AG10803 (cell line): ENCODE results near the gene METAP1D.
"Not testable (repeated sequence)": the region's sequence is repeated elsewhere in the genome, so short reads cannot be mapped to it uniquely, and the experiment has no call there.

Experiments used
- DNase-seq: peaks from one replicate; pipeline ENCODE4 v3.0.0; 2010; ENCODE audit warnings: low read depth
- H3K4me3 ChIP-seq: 2 replicates; pipeline ENCODE4 v1.5.1; 2011; ENCODE audit warnings: mild to moderate bottlenecking, low read length, control low read depth
- TF ChIP-seq, protein P1 (sequence below): conservative IDR thresholded peaks from 2 replicates; pipeline ENCODE4 v1.5.1; 2011; ENCODE audit warnings: mild to moderate bottlenecking, low read length, control low read depth, inconsistent platforms

The METAP1D gene

DNA sequence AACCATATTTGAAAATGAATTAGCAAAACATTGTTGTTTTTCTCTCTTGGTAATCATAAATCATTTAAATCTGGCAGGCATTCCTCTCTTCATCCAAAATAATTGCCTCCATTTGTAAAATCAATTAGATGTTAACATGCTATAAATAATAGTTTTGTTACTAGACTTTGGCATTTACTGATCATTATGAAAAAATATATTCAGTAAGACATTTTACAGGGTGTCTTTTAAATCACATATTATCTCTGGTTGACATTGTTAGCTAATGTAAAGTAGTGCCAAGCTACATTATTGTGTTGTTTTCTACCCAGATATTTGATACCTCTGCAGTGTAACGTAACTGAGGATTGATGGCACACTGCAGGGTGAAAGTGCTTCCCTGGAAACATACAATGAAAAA is 53.7 kb downstream of the METAP1D start:
- no peak for DNase-seq
- TF ChIP-seq, protein P1, sequence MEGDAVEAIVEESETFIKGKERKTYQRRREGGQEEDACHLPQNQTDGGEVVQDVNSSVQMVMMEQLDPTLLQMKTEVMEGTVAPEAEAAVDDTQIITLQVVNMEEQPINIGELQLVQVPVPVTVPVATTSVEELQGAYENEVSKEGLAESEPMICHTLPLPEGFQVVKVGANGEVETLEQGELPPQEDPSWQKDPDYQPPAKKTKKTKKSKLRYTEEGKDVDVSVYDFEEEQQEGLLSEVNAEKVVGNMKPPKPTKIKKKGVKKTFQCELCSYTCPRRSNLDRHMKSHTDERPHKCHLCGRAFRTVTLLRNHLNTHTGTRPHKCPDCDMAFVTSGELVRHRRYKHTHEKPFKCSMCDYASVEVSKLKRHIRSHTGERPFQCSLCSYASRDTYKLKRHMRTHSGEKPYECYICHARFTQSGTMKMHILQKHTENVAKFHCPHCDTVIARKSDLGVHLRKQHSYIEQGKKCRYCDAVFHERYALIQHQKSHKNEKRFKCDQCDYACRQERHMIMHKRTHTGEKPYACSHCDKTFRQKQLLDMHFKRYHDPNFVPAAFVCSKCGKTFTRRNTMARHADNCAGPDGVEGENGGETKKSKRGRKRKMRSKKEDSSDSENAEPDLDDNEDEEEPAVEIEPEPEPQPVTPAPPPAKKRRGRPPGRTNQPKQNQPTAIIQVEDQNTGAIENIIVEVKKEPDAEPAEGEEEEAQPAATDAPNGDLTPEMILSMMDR = no peak

DNA sequence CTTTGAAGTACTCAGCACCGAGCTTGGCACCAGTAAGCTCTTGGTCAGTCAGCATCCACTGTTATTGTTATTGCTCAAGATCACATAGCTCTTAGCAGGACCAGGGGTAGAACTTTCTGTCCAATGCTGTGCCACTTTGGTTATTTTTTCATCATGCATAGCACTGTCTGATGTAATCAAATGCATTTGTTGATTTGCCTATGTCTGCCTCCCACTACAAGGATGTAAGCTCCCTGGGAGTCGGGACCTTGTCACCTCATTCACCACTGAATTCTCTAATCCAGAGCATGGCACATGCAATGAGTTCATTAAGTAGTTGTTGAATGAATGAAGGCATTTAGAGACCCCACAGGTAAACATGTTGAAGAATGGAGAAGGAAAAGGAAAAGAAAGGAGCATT is 56.5 kb downstream of the METAP1D start:
- DNase-seq = no peak
- TF ChIP-seq, protein P1 = no peak
- H3K4me3 ChIP-seq = no peak overlapping the region

More for the DNA sequence above, 53.7 kb downstream of the METAP1D start:
- no peak overlapping the region for H3K4me3 ChIP-seq

DNA sequence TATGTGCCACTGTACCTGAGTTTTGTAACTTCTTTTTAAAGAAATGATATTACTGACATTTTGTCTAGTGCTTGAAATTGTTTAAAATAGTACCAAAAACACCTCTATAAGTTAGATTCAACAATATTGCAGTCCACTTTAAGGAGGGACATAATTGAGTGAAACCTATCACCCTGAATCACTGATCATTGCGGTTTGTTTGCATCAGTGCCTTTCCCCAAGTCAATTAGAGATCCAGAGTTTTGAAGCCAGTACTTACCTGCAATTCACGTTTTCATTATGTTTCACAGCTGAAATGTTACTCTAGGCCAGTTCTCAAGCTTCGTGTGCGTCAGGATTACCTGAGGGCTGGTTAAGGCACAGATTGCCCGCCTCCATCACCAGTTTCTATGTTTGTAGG is 58.9 kb downstream of the METAP1D start:
- H3K4me3 ChIP-seq = no peak overlapping the region
- no peak for DNase-seq
- TF ChIP-seq, protein P1 = no peak

DNA sequence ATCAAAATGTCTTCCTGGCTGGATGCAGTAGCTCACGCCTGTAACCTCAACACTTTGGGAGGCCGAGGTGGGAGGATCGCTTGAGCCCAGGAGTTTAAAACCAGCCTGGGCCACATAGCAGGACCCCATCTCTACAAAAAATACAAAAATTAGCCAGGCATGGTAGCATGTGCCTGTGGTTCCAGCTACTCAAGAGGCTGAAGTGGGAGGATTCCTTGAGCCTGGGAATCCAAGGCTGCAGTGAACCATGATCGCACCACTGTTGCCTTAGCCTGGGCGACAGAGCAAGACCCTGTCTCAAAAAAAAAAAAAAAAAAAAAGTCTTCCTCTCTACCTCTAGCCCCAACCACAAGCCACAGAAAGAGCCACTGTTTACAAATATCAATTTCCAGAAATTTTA is 60.4 kb downstream of the METAP1D start:
- H3K4me3 ChIP-seq, DNase-seq: not testable (repeated sequence)

DNA sequence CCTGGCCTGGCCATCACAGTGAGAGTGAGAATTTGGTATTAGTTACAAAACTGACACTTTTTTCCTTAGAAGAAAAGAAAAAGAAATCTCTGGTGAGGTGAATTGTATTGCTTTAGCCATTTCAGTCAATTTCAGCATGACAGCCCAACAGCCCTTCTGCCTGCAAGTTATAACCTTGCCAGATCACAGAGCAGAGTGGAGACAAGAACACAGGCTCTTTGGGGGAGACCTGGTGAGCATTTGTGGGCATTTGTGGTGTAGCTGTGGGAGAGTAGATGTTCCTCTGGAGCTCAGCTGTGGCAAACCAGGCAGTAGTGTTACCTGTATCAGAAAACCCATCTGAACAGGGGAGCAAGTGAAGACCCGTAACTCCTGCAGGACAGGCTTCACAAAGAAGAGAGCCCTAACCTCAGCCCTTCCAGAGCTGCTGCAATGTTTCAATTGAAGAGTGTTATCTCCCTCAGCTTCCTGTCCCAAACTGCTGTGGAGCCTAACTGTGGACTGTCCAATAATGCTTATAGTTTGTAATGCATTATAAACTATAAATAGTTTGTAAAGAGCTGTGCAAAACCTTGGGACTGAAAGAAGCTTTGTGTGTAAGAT is 62.8 kb downstream of the METAP1D start:
- no peak overlapping the region for H3K4me3 ChIP-seq
- DNase-seq = no peak
- TF ChIP-seq, protein P1 = no peak

DNA sequence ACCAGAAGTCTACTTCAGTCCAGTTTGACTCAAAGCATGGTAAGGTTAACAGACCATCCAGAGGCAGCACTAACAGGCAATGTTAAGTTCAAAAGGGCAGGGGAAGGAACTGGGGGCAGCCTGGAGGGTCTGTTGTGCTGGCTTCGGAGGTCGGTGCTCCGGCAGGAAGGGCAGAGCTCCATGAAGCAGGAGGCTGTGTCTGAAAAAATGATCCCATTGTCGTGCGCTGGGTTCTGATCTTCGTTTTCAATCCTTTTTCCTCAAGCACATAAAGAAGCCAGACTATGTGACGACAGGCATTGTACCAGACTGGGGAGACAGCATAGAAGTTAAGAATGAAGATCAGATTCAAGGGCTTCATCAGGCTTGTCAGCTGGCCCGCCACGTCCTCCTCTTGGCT is 63.7 kb downstream of the METAP1D start:
- no peak for DNase-seq
- no peak overlapping the region for H3K4me3 ChIP-seq
- TF ChIP-seq, protein P1 = no peak

DNA sequence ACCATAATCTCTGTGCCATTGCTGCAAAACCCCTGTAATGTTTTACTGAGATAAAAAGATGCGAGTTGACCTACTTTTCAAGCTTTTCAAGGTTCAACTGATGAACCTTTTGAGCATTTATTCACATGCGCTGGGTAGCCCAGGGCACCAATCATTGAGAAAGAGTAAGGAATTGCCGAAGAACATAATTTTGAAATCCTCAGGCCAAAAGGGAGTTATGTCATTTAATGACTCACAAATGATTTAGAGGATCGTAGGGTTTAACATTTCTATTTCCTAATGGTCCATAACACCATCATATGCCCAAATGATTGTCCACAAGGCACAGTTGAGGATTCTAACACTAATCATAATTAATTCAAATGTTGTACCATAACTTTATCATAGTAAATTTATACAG is 65.4 kb downstream of the METAP1D start:
- no peak for DNase-seq
- TF ChIP-seq, protein P1 = no peak
- H3K4me3 ChIP-seq = no peak overlapping the region

DNA sequence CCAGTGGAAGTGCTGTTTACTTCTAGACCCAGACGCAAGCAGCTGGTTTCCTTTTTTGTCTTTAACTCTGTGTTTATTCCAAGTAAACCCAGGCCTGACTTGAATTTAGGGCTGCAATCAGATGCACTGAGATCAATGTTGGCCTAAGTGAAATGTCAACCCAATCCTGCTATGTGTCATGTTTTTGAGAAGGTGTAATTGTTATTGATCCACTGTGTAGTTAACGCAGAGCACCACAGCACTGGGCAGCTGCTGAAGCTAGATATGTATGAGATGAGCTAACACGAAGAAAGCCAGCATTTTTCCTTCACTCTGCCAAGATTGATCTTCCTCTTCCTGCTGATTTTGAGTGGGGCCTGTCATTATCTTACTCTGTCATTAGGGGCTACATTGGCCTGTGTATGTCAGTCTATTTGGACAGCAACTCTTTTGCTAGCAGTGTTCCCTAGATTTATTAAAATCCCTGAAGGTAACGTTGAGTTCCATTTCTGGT is 66.7 kb downstream of the METAP1D start:
- DNase-seq = no peak
- TF ChIP-seq, protein P1 = no peak

DNA sequence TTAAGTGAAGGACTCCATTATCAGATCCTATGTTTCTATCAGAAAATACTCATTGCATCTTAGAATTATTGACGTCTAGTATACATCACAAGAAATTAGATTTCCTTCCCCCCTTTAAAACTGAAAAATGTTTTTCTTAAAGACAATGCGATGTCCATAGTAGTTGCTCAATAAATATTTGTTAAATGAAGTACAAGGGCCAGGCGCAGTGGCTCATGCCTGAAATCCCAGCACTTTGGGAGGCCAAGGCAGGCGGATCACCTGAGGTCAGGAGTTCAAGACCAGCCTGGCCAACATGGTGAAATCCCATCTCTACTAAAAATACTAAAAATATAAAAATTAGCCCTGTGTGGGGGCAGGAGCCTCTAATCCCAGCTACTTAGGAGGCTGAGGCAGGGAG is 68.2 kb downstream of the METAP1D start:
- H3K4me3 ChIP-seq, DNase-seq: not testable (repeated sequence)

More for the DNA sequence above, 66.7 kb downstream of the METAP1D start:
- no peak overlapping the region for H3K4me3 ChIP-seq
